GM10266 (cell line): Measurements from ENCODE around the gene NR1H3.

Source experiments
- DNase-seq: peaks from one replicate; pipeline ENCODE4 v3.0.0; 2012; ENCODE audit errors: extremely low spot score
- CTCF ChIP-seq: IDR thresholded peaks from 2 replicates; pipeline ENCODE4 v1.5.1; 2012; ENCODE audit warnings: mild to moderate bottlenecking, low read depth; ENCODE audit not compliant: control insufficient read depth, insufficient read depth; ENCODE audit errors: missing control alignments

The NR1H3 gene

GRCh38 chr11:47234669-47235100, 23.1 kb upstream of the NR1H3 start:
- no peak for DNase-seq
- no peak for TF ChIP-seq CTCF

- TF ChIP-seq CTCF = no peak
- no peak for DNase-seq
These were observed 22.6 kb upstream of the NR1H3 start for GRCh38 chr11:47235163-47235562.

DNA sequence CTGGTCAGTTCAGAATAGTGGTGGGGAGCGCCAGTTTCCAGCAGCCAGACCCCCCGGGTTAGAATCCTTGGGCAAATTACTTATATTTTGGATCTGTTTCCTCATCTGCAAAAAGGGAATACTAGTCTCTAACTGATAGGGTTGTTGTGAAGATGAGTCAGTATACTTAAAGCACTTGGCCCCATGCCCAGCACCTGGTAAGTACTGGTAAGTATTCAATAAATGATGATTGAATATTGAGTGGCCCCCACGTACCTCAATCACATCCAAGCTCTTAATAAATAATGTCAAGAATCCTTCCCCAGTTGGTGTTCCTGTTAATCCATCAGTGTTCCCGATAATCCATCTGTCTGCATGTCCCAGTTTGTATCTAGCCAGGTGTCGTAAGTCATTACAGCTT, 21.3 kb upstream of the NR1H3 start:
- DNase-seq = no peak
- no peak for TF ChIP-seq CTCF

DNA sequence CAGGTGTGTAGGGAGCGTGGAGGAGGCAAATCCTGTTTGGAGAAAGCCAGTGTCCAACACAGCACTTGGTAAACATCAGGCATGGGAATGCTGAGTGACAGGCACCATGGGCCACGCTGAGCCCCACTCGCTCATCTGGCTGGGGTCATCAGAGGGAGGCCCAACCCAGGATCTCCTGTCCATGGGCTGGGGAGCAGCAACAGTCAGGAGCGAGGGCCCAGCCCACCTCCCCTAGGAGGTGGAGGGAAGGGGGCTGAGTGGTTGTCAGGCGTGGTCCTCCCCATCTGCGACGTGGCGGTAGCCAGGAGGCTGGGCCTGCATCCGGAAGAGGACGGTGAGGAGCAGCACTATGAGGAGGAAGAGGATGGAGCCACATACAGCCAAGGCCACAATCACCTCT, 17.9 kb upstream of the NR1H3 start:
- DNase-seq = no peak

DNA sequence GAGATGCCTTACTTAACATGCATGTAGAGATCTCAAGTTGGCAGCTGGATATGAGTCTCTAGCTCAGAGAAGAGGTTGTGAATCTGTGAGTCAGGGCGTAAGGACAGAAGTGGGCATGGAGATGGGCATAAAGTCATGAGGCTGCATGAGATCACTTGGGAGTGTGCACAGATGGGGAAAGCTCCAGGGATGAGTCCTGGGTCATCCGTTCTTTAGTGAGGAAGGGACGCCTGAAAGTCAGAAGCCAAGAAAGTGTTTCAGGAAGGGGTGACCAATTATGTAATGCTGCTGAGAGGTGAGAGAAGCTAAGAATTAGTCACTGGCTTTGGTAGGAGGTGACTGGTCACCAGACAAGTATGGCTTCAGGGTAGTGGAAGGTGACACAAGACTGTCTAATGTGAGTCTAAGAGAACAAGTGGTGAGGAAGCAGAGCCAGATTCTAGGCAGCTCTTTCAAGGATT, 15.9 kb upstream of the NR1H3 start:
- DNase-seq = no peak
- TF ChIP-seq CTCF = no peak

More for the DNA sequence above, 17.9 kb upstream of the NR1H3 start:
- TF ChIP-seq CTCF = no peak

DNA sequence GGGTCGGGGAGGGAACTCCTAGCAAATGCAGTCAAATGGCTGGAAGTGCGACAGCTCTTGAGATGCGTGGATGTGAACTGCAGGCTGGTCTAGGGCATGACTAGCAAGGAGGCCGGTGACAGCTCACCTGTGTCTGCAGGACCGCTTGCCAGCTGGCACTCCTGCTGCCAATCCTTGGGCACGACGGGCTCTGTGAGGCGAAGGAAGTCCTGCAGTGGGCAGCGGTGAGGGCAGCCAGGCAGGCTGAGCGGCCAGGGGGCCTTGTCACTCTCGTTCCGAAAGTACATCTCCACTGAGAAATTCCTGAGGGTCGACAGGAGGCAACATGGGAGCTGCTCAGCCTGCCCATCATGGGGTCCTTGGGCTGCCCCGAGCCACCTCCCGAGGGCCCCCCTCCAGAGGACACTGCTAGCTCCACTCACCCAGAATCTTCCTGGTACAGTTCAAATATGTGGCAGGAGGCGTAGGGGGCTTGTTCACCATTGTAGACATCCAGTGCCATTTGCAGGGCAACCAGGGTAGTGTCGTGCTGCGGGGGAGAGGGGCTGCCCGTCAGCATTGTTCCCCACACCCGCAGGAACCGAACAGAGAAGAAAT, 15.1 kb upstream of the NR1H3 start:
- DNase-seq = no peak

DNA sequence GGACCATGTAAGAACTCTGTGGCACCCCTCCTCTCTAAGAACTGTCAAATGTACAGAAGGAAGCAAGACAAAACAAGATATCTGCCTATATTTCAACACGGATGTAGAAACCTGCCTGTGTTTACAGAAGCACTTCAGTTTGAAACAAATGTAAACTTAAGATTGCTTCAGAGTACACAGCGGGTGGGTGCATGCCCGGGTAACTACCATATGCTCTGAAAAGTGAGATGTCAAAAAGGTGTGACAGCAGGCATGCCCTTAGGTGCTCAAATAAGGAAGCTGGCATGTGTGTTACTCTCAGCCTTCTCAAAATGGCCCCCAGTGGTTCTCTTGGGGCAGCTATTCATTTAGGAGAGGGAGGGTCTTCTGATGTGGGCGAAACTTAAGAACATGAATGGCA, 14.3 kb upstream of the NR1H3 start:
- DNase-seq = no peak
- TF ChIP-seq CTCF = no peak

More for the DNA sequence above, 15.1 kb upstream of the NR1H3 start:
- no peak for TF ChIP-seq CTCF
